Activated CD8-positive, alpha-beta T cell treated with anti-CD3 and anti-CD28 coated beads, Interleukin-2, amount 10 ng/mL, durations not matched to agents 7 days and 5 days (primary cell): ENCODE results near the gene NCMAP. TPM values are rescaled to one million over a fixed set of nuclear protein-coding genes. Genes with fewer than 3 reads are reported as not detected.

Source experiments
- ATAC-seq: fragments of 150-1000 bp; cut with Tn5 transposase; one replicate; pipeline ENCODE4 v1.10.0; 2021; ENCODE audit warnings: moderate library complexity
- CTCF ChIA-PET: fragments of 350-600 bp; sonication (Branson Sonifier 250); formaldehyde crosslinking; loops from one replicate; lab custom pipeline; 2021; ENCODE audit warnings: antibody characterized with exemption; lab: Charles Lee
- POLR2A ChIA-PET: fragments of 350-600 bp; sonication (Branson Sonifier 250); formaldehyde crosslinking; loops from one replicate; lab custom pipeline; 2021; ENCODE audit warnings: antibody characterized with exemption; lab: Charles Lee
- DNase-seq: peaks from one replicate; pipeline ENCODE4 v3.0.0-alpha.2; 2020
- H3K27ac Mint-ChIP-seq: one replicate; pipeline ENCODE4 v1.8.0; 2021; ENCODE audit warnings: mild to moderate bottlenecking, mixed read lengths
- H3K27me3 Mint-ChIP-seq: one replicate; pipeline ENCODE4 v1.8.0; 2021; ENCODE audit warnings: low read depth, mixed read lengths
- H3K36me3 Mint-ChIP-seq: one replicate; pipeline ENCODE4 v1.8.0; 2021; ENCODE audit warnings: low read depth, mixed read lengths
- H3K4me1 Mint-ChIP-seq: one replicate; pipeline ENCODE4 v1.8.0; 2021; ENCODE audit warnings: low read depth, mixed read lengths
- H3K4me3 Mint-ChIP-seq: one replicate; pipeline ENCODE4 v1.8.0; 2021; ENCODE audit warnings: mild to moderate bottlenecking, mixed read lengths
- H3K9me3 Mint-ChIP-seq: one replicate; pipeline ENCODE4 v1.8.0; 2022; ENCODE audit warnings: mixed read lengths; ENCODE audit not compliant: insufficient read depth
- total RNA-seq, 2 experiments: library from RNA; stranded (reverse); gene quantifications; one replicate each; pipeline ENCODE4 v1.2.3, GENCODE V29; 2021

The NCMAP gene
- total RNA-seq, 2 experiments from 2014 or later = 0.05 TPM; not detected in 1

GRCh38 chr1:24644100-24644384, 88.2 kb downstream of the NCMAP start:
- H3K4me3 Mint-ChIP-seq = peak overlapping the region; percentile 96
- DNase-seq = no peak
- POLR2A ChIA-PET = interaction anchor here (0.7 to 1.2 kb wide), 5 partner anchors 9 to 227 kb away, joined by 3 to 4 read pairs (median 3); partner anchors contain the start of gene RCAN3
- H3K36me3 Mint-ChIP-seq = peaks cover 54% of the 10 kb centered on the region
- peak overlapping the region; percentile 90 for H3K27ac Mint-ChIP-seq
- CTCF ChIA-PET = interaction anchor here (1.4 to 2.0 kb wide), 2 partner anchors 44 to 229 kb away, joined by 7 read pairs; partner anchors contain the start of gene NIPAL3
- H3K4me1 Mint-ChIP-seq = peaks cover 51% of the 10 kb centered on the region
- H3K27me3 Mint-ChIP-seq = no peaks in the 10 kb centered on the region
- ATAC-seq = no peak
- no peaks in the 10 kb centered on the region for H3K9me3 Mint-ChIP-seq

DNA sequence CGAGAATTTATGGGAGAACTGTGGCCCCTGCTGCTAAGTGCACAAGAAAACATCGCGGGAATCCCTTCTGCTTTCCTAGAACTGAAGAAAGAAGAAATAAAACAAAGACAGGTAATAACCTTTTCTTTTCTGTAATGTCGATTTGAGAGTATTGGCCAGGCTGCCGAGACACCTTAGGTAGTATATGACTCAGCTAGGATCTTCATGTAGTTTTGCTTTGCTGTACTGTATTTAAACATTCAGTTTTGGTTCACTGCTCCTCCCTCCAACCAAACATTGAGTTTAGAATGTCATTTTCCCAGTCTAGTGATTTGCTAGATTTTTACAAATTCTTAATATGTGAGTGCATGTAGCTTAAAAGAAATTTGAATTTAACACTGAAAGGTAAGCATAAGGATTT, 93.0 kb downstream of the NCMAP start:
- no peaks in the 10 kb centered on the region for H3K27me3 Mint-ChIP-seq
- H3K4me1 Mint-ChIP-seq = peaks cover 43% of the 10 kb centered on the region
- H3K27ac Mint-ChIP-seq = no peak overlapping the region
- H3K9me3 Mint-ChIP-seq = no peaks in the 10 kb centered on the region
- ChIA-PET CTCF (interaction anchor here (0.8 kb wide), 1 partner anchor 107 kb away, joined by 3 read pairs; no protein-coding TSS in a partner anchor), POLR2A (no interaction called here)
- ATAC-seq = no peak
- no peak overlapping the region for H3K4me3 Mint-ChIP-seq
- no peak for DNase-seq
- peaks cover 89% of the 10 kb centered on the region for H3K36me3 Mint-ChIP-seq

DNA sequence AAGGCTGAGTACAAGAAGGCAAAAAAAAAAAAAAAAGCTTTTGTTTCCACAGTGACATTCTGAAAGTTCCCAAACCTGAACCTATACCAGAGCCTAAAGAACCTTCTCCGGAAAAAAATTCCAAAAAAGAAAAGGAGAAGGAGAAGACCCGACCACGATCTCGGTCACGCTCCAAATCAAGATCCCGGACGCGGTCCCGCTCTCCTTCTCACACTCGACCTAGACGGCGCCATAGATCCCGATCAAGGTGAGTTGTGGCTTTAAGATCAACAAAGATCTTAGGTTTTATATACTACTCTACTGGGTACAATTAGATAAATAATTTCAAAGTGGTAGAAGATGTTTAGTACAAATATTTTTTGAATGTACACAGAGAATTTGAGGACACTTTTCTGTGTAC, 96.5 kb downstream of the NCMAP start:
- Mint-ChIP-seq H3K4me3 (no peak overlapping the region), H3K4me1 (peaks cover 19% of the 10 kb centered on the region), H3K36me3 (peaks cover 87% of the 10 kb centered on the region), H3K27me3 (no peaks in the 10 kb centered on the region), H3K27ac (no peak overlapping the region), H3K9me3 (no peaks in the 10 kb centered on the region)
- POLR2A ChIA-PET = no interaction called here
- ATAC-seq (no peak), DNase-seq (no peak)
- CTCF ChIA-PET = no interaction called here

GRCh38 chr1:24654010-24654409, 98.1 kb downstream of the NCMAP start:
- Mint-ChIP-seq H3K27me3 (no peaks in the 10 kb centered on the region), H3K4me1 (peaks cover 17% of the 10 kb centered on the region), H3K4me3 (no peak overlapping the region), H3K36me3 (peaks cover 80% of the 10 kb centered on the region), H3K27ac (no peak overlapping the region), H3K9me3 (no peaks in the 10 kb centered on the region)
- ATAC-seq (no peak), DNase-seq (no peak)
- CTCF ChIA-PET = interaction anchor here (1.3 to 1.9 kb wide), 4 partner anchors 17 to 238 kb away, joined by 3 to 5 read pairs (median 4); partner anchors contain the start of genes CLIC4 and NIPAL3
- POLR2A ChIA-PET = no interaction called here

DNA sequence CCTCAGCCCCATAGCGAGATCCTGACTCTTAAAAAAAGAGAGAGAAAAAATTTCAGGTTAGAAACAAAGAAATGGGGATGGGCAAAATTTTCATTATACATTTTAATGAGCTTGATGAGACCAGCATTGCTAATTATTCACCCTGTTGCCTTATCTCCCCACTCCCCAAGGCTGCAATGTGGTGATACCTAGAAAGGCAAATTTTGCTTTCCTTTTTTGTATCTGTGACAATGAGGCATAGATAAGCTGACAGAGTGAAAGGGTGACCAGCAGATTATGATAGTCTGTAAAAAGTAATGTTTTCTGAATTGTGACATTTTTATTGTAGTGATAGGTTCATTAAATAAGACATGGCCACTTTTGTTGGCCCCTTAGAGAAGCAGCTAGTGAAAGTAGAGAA, 100.2 kb downstream of the NCMAP start:
- Mint-ChIP-seq H3K36me3 (peaks cover 74% of the 10 kb centered on the region), H3K4me3 (no peak overlapping the region), H3K4me1 (peaks cover 22% of the 10 kb centered on the region), H3K27ac (no peak overlapping the region), H3K27me3 (no peaks in the 10 kb centered on the region), H3K9me3 (no peaks in the 10 kb centered on the region)
- DNase-seq (no peak), ATAC-seq (no peak)
- ChIA-PET POLR2A (no interaction called here), CTCF (interaction anchor here (1.0 to 1.9 kb wide), 5 partner anchors 19 to 456 kb away, joined by 3 to 8 read pairs (median 3); no protein-coding TSS in a partner anchor)

GRCh38 chr1:24657781-24658180, 101.9 kb downstream of the NCMAP start:
- Mint-ChIP-seq H3K36me3 (peaks cover 74% of the 10 kb centered on the region), H3K27me3 (no peaks in the 10 kb centered on the region), H3K4me1 (peaks cover 20% of the 10 kb centered on the region), H3K4me3 (no peak overlapping the region), H3K27ac (no peak overlapping the region), H3K9me3 (no peaks in the 10 kb centered on the region)
- CTCF ChIA-PET = interaction anchor here (1.1 to 1.5 kb wide), 3 partner anchors 173 to 266 kb away, joined by 3 to 4 read pairs (median 3); partner anchors contain the start of gene NIPAL3
- no peak for DNase-seq
- POLR2A ChIA-PET = no interaction called here
- no peak for ATAC-seq

Other genes with a start within 250 kb of the NCMAP start
- gene GRHL3, start 236.7 kb upstream of the NCMAP start, total RNA-seq = not detected
- 1 to 10 TPM; 8.0 to 9.9 TPM for gene STPG1, start 142.3 kb upstream of the NCMAP start, total RNA-seq
- 10 to 100 TPM; 43.4 to 46.9 TPM for gene NIPAL3, start 140.3 kb upstream of the NCMAP start, total RNA-seq
- gene RCAN3, start 53.3 kb upstream of the NCMAP start, total RNA-seq = 10 to 100 TPM; 63.7 to 65.6 TPM
- gene SRRM1, start 87.2 kb downstream of the NCMAP start, total RNA-seq = 100 to 1,000 TPM; 189 to 207 TPM
- 1 to 10 TPM; 7.1 to 7.7 TPM for gene CLIC4, start 189.4 kb downstream of the NCMAP start, total RNA-seq